ENCODE results near the gene PROSER3. TPM values are rescaled to one million over a fixed set of nuclear protein-coding genes. Genes with fewer than 3 reads are reported as not detected.
"Not testable (repeated sequence)": the region's sequence is repeated elsewhere in the genome, so short reads cannot be mapped to it uniquely, and the experiment has no call there.

Gene PROSER3
- polyA plus RNA-seq, 3 donors: 1.8 to 14.7 (median 2.9) TPM

GRCh38 chr19:35793381-35794165 lies 35.6 kb downstream of the PROSER3 start:
- H3K9me3 ChIP-seq (replicated peaks in 1 of 2; ENCODE audit: control insufficient read depth in 1 of 2, insufficient read depth in 1 of 2, low read length in 2 of 2): no peaks in the 10 kb centered on the region
- no peak overlapping the region for H3K4me3 Mint-ChIP-seq
- H3K36me3 ChIP-seq (replicated peaks in 1 of 2; ENCODE audit: control insufficient read depth in 1 of 2, insufficient read depth in 2 of 2, low read length in 2 of 2): no peaks in the 10 kb centered on the region
- no peaks in the 10 kb centered on the region for H3K36me3 Mint-ChIP-seq
- H3K4me1 Mint-ChIP-seq: peaks cover 4% of the 10 kb centered on the region
- no peaks in the 10 kb centered on the region for H3K4me1 ChIP-seq (ENCODE audit: control insufficient read depth in 1 of 2, insufficient read depth in 2 of 2, low read length in 2 of 2)
- no peaks in the 10 kb centered on the region for H3K79me2 ChIP-seq (ENCODE audit: insufficient read depth, low read length)
- H3K27me3 ChIP-seq (ENCODE audit: control insufficient read depth in 2 of 2, insufficient read depth in 2 of 2, low read length in 2 of 2): peaks cover 2 to 22% of the 10 kb centered on the region in 2 donors
- no peak for TF ChIP-seq CTCF (IDR thresholded peaks at IDR 0.05)
- intact Hi-C loops (cut with micrococcal nuclease): no loop called here
- peak overlapping the region in 1 of 7 donors; percentile 26 for H3K27ac Mint-ChIP-seq
- H3K27me3 Mint-ChIP-seq (ENCODE audit: low read depth in 3 of 3): peaks cover 34 to 42% (median 35%) of the 10 kb centered on the region in 3 donors
- no peak overlapping the region for H3K4me2 ChIP-seq (replicated peaks; ENCODE audit: extremely low read depth, low read length, poor library complexity, severe bottlenecking)
- 77% methylated on average over 4 of the region's 7 CpGs for whole genome bisulfite sequencing (ENCODE audit: insufficient coverage)
- DNase-seq: no peak
- H2AFZ ChIP-seq (ENCODE audit: insufficient read depth, low read depth, low read length, poor library complexity, severe bottlenecking): no peak overlapping the region
- peaks cover 0 to 6% (median 0%) of the 10 kb centered on the region in 7 donors for H3K9me3 Mint-ChIP-seq
- no peaks in the 10 kb centered on the region for H4K20me1 ChIP-seq (ENCODE audit: insufficient read depth, low read length)
- H3K9ac ChIP-seq (ENCODE audit: insufficient read depth, low read length, poor library complexity, severe bottlenecking): no peak overlapping the region
- no peak overlapping the region for H3K4me3 ChIP-seq (replicated peaks in 1 of 3; ENCODE audit: low read depth in 2 of 3, low read length in 3 of 3)
- no peak overlapping the region for H3K27ac ChIP-seq (ENCODE audit: low read depth in 1 of 2, low read length in 2 of 2)

GRCh38 chr19:35795564-35795963 lies 37.6 kb downstream of the PROSER3 start:
- H3K27ac ChIP-seq (ENCODE audit: low read depth in 1 of 2, low read length in 2 of 2); H2AFZ ChIP-seq (ENCODE audit: insufficient read depth, low read depth, low read length, poor library complexity, severe bottlenecking); H3K4me3 Mint-ChIP-seq; H4K20me1 ChIP-seq (ENCODE audit: insufficient read depth, low read length); H3K4me1 Mint-ChIP-seq; intact Hi-C loops (cut with micrococcal nuclease); H3K9me3 Mint-ChIP-seq; H3K4me1 ChIP-seq (ENCODE audit: control insufficient read depth in 1 of 2, insufficient read depth in 2 of 2, low read length in 2 of 2); H3K36me3 Mint-ChIP-seq; H3K9ac ChIP-seq (ENCODE audit: insufficient read depth, low read length, poor library complexity, severe bottlenecking); H3K4me3 ChIP-seq (replicated peaks in 1 of 3; ENCODE audit: low read depth in 2 of 3, low read length in 3 of 3); DNase-seq; H3K9me3 ChIP-seq (replicated peaks in 1 of 2; ENCODE audit: control insufficient read depth in 1 of 2, insufficient read depth in 1 of 2, low read length in 2 of 2); H3K36me3 ChIP-seq (replicated peaks in 1 of 2; ENCODE audit: control insufficient read depth in 1 of 2, insufficient read depth in 2 of 2, low read length in 2 of 2); H3K27ac Mint-ChIP-seq; H3K4me2 ChIP-seq (replicated peaks; ENCODE audit: extremely low read depth, low read length, poor library complexity, severe bottlenecking); H3K79me2 ChIP-seq (ENCODE audit: insufficient read depth, low read length): not testable (repeated sequence)
- peaks cover 2 to 22% of the 10 kb centered on the region in 2 donors for H3K27me3 ChIP-seq (ENCODE audit: control insufficient read depth in 2 of 2, insufficient read depth in 2 of 2, low read length in 2 of 2)
- no CpG with 5 or more reads among the region's 1 CpG for WGBS (ENCODE audit: insufficient coverage)
- peaks cover 34 to 48% (median 44%) of the 10 kb centered on the region in 3 donors for H3K27me3 Mint-ChIP-seq (ENCODE audit: low read depth in 3 of 3)

Data from CD14-positive monocyte (primary cell).